HG03095 (cell line): Measurements from ENCODE around the gene ULBP1.
"Not testable (repeated sequence)": the region's sequence is repeated elsewhere in the genome, so short reads cannot be mapped to it uniquely, and the experiment has no call there.

Experiments
- ATAC-seq: cut with Tn5 transposase; IDR thresholded peaks from one replicate; pipeline ENCODE4 v1.9.1; 2021; ENCODE audit warnings: moderate library complexity; ENCODE audit not compliant: unreplicated experiment

Gene ULBP1

DNA sequence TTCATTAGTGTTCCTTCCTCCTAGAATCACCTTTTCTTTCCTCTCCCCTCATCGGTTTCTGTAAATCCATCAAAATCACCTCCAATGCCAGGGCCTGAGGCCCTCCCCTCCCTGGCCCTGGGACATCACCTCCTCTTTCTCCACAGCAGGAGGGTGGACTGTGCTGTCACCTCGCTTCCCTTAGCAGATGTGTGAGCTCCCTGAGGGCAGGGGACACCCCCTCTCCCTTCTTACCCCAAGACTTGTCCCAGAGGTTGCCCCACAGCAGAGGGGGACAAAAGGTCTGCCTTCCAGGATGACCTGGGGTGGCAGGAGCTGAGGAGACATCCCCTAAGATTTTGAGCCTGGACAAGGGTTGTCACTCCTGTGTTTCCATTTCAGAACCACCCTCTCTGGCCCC, 5.9 kb downstream of the ULBP1 start:
- ATAC-seq, result no peak

DNA sequence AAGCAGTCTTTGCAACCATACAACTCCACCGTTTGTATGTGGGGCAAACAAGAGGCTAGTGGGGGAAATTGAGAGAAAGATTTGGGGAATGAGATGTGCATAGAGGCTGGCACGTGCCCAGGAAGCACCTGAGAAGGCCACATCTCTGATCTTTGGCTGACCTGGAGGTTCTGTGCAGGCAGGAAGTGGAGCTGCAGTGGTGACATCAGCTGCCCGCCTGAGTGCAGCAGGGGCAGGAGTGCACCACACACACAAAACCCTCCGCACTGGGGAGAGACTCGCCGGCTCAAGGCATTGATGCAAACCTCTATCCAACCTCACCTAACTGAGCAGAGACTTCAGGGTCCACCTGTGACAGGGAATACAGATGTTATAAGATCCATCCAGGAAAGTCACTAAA, 10.7 kb downstream of the ULBP1 start:
- ATAC-seq, result not testable (repeated sequence)

DNA sequence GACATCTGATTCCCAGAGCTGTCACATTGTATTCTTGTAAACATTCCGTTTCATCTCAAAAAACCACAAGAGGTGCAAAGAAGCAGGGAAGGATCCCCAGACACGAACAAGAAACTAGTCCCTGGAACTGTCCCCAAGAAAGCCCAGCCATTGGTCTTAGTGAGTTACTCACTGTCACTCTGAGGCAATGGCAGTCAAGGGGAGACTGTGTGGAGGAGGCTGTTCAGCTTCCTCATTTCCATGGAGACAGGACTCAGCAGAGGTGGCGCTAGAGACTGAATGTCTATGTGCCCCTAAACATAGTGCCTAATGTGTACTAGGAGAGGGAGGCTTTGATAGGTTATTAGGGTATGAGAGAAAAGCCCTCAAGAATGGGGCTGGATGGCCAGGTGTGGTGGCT, 11.1 kb downstream of the ULBP1 start:
- no peak for ATAC-seq

DNA sequence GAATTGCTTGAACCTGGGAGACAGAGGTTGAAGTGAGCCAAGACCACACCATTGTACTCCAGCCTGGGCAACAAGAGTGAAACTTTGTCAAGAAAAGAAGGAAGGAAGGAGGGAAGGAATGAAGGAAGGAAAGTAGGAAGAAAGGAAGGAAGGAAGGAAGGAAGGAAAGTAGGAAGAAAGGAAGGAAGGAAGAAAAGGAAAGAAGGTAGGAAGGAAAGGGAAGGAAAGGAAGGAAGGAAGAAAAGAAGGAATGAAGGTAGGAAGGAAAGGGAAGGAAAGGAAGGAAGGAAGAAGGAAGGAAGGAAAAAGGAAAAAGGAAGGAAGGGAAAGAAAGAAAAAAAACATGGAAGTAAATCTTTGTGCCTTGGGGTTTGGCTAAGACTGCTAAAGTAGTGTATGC, 11.7 kb downstream of the ULBP1 start:
- ATAC-seq, result no peak

DNA sequence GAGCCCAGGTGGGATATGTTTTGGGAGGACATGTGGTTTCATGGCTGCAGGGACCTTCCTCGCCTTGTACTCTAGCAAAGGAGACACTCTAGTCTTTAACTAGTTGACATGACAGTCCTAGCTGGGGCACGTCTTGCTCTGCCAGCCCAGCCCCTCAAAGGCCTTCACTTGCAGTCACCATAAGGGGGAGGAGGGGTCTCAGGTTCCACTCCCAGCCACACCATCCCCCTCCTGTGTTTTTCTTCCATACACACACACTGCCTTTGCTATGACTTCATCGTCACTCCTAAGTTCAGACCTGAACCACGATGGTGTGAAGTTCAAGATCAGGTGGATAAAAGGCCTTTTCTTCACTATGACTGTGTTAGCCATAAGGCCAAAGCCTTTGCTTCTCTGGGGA, 13.5 kb downstream of the ULBP1 start:
- no peak for ATAC-seq

DNA sequence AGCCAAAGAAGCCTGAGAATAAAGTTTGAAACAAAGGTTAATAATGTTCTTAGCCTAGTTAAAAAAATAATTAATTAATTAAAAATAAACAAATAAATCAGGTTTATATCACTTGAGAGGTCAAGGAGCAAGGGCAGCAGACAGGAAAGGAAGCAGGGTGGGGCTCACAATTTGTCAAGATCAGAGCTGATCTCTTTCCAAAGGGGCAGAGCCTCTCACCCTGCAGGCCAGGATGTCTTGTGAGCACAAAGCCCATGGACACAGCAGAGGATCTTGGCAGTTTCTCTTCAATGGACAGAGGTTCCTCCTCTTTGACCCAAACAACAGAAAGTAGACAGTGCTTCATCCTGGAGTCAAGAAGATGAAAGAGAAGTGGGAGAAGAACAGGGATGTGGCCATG, 14.9 kb downstream of the ULBP1 start:
- no peak for ATAC-seq

DNA sequence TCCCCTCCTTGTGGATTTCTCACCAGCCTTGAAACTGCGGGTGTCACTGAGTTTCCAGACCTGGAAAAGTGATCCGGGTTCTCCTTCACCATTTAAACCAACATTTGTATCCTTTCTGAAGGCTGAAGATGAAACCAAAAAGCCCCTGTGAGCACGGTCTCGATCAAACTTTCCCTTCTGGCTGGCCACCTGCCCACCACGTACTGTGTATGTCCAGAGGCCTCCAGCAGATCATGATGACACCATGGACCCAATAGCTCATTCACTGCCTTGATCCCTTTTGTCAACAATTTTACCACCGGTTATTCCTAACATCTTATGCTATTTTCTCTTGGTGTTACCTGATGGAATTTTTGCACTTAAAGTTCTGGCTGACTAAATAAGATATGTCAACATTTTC, 15.6 kb downstream of the ULBP1 start:
- ATAC-seq, result no peak

DNA sequence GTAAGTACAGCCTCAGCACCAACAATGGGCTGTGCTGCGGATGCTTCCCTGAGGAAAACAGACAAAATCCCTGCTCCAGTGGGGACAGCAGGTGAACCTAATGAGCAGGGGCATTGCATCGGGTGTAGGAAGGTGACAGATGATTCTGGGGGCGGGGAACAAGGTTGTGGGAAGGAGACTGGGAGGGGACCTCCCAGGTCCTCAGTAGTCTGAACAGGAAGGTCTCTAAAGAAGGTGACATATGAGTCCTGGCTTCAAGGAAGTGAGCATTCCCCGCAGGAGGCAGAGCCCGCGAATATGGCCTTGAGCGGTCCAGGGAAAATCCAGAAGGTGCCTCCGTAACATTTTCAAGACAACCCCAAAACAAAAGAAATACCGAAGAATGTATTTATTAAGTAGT, 19.4 kb downstream of the ULBP1 start:
- ATAC-seq, result no peak

DNA sequence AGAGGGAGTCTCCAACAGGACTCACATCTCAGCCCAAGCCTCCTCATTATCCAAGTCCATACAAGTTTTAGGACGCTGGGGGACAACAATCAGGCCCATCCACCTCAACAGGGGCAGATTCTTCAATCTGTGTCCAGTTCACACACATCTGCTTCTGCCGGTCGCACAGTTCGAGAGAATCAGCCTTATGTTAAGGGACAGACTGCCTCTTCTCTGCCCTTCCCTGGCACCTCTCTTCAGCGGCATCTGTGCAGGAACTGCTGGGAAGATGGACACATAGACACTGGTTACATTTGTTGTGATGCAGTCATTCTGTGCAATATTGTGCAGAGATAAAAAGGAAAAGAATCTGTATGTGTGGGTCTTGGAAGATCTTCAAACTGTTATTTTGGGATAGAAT, 21.0 kb downstream of the ULBP1 start:
- no peak for ATAC-seq

DNA sequence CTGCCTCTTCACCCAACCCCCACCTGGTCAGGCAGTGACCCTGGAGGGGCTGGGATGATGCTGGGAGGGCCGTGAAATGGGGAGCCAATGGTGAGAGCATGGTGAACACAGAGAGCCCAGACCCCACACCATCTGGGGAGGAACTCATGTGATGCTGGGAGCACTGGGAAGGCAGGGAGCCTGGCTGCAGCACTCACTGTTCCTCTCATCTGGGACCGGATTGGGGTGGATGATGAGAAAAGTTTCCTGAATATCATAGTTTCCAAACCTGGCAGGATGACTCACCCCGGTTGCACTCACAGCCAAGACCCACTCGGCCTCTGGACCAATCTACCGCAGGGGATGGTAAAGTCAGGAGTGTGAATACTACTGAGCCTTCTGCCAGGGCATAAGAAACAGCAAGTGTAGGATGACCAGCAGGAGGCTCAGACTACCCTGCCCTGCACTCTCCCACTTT, 21.8 kb downstream of the ULBP1 start:
- no peak for ATAC-seq

DNA sequence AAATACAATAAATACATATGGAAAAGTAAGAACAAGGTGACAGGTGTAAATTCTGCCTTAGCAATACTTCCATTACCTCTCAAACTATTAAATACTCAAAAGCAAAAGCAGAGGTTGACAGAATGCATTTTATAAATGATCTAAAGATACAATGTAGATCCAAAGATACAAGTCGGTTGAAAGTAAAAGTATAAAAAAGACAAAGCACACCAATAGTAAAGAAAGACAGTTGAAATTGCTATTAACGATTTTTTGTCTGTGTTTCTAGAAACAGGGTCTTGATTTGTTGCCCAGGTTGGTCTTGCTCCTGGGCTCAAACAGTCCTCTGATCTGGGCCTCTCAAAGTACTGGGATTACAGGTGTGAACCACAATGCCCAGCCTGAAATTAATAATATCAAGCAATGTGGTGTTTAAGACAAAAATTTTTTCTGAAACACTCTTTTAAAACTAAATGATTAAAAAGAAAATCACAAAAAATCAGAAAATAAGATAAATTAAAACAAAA, 23.9 kb downstream of the ULBP1 start:
- no peak for ATAC-seq

DNA sequence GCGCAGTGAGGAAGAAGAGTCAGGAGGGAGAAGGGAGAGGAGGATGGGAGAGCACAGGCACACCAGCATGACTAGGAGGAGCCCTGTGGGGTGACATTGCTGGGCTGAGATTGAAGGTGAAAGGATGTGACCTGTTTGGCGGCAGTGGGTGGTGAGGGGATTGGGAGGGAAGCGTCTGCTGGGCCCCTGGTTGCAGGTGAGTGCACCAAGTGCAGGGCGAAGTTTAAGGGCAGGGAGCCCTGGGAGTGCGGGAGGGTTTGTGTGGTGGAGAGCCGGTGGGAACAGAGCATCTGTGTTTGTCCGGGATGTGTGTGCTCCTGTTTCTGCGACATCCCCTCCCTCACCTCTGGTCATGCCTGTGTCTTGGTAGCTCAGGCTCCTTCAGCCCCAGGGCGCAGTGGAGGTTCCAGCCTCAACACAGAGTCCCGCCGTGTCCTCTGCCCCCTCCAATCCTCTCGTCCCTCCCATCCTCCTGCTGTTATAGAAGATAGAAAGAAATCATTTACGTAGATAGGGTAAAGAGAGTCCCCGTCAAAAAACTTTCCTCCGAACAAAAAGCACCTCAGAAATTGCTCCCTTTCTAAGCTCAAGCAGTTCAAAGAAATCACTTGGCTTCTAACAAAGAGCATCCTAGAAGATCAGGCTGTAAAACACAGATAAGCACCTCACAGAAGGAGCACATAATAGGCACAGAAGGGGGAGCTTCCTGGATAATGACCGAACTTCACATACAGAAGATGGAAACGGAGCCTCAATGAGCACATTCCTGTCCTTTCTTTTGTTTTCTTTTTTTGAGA, 25.0 kb downstream of the ULBP1 start:
- no peak for ATAC-seq

DNA sequence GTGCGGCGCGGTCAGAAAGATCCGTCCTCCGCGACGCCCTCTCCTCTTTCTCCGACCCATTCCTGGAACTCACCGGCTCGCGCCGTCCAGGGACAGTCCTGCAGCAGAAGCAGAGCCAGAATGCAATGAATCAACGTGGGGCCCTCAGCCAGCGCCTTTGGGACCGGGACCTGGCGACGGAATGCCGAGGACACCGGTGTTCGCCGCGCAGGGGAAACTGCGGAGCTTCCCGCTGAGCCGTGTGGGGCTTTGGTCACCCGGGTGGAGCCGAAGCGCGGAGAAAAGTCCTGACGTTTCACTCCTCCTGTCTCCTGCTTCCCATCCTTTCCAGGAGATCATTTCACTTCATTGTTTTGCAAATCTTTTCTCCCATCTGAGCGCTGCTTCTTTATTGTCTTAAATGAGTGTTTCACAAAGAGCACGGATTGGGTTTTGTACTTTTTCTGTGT, 26.5 kb downstream of the ULBP1 start:
- ATAC-seq, result no peak

DNA sequence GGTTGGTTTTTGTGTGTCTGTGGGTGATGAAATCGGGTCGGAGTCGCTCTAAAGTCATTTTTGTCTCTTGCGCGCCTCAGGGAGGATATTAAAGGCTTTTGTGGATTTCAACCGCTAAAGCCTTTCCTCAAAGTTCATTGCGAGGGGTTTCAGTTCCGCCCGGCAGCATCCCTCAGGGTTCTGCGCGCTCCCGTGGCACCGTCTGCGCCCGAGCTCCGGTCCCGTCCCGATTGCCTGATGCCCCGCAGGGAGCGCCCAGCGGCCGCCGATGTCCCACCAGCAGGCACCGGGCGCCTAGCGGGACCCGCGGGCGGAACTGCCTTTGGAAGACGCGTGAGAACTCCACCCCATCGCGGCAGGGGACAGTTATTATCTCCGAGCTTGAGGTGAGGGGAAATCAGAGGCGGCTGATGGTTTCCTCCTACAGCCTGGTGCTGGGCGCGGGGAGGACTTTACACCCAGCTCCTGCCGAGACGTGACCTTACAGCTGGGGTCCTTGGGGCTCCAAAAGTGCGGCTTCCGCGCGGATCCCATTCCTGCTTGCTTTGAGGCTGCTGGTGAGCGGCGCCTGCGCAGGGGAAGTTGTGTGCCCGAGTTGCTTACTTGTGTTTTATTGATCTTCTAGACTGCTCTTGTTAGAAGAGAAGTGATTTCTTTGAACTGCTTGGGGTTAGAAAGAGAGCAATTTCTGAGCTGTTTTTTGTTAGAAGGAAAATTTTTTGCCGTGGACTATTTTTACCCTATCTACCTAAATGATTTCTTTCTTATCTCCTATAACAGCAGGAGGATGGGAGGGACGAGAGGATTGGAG, 27.1 kb downstream of the ULBP1 start:
- no peak for ATAC-seq

DNA sequence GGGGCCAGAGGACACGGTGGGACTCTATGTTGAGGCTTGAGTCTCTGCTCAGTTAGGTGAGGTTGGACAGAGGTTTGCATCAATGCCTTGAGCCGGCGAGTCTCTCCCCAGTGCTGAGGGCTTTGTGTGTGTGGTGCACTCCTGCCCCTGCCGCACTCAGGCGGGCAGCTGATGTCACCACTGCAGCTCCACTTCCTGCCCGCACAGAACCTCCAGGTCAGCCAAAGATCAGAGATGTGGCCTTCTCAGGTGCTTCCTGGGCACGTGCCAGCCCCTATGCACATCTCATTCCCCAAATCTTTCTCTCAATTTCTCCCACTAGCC, 27.7 kb downstream of the ULBP1 start:
- ATAC-seq, result not testable (repeated sequence)

DNA sequence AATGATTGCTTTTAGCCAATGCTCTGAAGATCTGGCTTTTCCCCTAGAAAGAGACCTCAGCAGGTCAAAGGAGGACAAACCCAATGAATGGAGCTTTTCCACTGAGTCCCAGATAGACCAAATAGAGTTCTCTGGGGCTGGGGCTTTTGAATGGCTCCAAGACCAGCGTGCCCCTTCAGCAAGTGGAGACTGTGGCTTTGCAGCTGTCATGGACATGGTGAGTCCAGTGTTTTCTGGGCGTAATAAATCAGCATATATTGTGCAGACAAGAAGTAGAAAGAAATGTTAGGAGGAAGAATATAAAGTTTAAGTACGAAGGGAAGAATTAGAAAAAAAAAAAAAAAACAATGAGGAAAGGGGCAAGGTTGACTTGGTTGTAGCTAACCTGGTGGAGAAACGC, 28.1 kb downstream of the ULBP1 start:
- ATAC-seq, result no peak

DNA sequence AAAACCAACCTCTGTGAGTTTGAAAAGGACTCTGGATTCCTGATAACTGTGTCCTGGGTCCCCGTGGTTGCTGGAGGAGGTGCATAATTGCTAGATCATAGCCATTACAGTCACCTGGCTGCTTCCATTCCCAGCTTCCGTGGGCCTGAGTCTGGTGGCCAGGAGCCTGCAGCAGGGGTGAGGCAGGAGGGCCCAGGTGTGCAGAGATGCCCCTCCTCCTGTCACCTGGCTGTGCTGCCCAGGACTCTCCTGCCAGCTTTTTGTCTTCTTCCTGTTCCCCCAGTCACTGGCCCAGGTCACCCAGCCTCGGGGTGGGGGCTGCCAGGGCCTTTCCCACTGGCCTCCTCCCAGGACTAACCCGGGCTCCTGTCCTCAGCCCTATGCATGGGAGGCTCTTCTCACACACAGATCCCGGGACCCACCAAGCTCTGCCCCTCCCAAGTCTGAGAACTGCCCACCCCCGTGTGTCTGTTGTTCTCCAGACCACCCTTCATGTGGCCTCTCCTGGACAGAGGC, 31.6 kb downstream of the ULBP1 start:
- ATAC-seq, result no peak

DNA sequence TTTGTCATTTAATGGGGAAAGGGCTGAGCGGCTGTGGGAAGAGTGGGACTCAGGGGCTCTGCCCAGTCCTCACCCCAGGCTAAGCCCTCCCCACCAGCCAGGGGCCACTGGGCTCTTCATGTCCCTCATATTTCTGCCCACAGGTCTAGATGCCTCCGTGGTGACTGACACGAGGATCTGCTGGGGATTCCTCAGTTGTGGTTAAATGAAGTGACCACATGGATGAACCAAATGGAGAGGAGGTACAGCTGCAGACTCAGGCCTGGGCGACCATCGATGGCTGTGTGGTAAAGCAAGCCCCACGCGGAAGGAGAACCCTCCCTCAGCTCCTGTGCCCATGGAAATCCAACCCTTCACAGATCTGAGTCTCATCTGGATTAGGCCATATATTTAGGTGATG, 32.2 kb downstream of the ULBP1 start:
- no peak for ATAC-seq

DNA sequence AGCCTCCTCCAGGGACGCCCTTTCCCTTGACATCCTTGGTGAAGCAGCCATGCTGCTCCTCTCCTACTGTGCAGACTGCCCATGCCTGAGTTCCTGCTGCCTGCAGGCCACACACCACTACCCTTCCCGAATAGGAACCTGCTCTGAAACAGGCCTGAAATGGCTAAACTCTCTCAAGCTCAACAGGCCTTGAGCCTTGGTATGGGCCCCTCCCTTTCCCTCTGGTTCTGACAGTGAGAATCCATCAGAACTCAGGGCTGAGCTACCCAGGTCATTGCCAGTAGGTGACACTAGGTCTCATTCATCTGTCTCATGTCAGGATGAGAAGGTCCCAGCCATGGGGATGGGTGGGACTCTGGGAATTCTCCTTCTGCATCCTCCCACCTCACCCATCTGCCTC, 35.9 kb downstream of the ULBP1 start:
- no peak for ATAC-seq

DNA sequence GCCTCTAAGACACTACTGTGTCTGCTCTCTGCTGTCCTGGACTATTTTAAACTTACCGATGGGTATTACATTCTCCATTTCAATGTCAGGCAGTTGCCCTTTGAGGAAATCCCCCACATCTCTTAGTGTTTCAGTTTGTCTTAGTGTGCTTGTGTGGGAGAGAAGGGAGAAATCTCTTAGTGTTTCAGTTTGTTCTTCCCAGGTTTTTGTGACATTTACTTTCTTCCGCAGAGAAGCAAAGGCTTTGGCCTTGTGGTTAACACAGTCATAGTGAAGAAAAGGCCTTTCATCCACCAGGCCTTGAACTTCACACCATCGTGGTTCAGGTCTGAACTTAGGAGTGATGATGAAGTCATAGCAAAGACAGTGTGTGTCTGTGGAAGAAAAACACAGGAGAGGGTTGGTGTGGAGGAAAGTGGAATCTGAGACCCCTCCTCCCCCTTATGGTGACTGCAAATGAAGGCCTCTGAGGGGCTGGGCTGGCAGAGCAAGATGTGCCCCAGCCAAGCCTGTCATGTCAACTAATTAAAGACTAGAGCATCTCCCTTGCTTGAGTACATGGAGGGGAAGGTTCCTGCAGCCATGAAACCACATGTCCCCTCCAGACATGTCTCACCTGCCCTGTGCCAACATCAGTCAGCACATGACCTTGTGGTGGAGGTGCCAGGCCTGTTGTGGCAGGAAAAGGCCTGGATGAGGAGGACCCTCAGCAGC, 37.7 kb downstream of the ULBP1 start:
- no peak for ATAC-seq

DNA sequence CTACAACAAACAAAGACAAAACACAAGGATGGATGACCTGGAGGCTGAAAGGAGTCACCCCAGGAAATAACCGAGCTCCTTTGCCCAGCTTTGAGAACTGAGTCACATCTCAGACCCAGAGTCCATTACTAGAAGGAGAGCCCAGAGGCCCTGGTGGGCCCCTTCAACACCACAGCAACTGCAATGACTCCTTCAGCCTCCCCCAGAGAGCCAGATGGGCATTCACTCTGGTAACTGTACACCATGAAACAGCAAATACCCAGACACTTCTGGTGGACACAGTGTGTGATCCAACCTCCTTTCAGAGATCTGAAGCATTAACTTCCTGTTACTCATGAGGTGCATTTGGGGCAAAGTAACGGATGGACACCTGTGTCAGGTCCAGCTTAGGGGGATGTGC, 39.0 kb downstream of the ULBP1 start:
- ATAC-seq, result no peak
